22Rv1 (cell line): ENCODE results near the gene KDM3B.
"Not testable (repeated sequence)": the region's sequence is repeated elsewhere in the genome, so short reads cannot be mapped to it uniquely, and the experiment has no call there.

ENCODE experiments used
- H3K27ac ChIP-seq: fragments of 450-650 bp; 2 replicates; pipeline ENCODE4 v1.5.1; 2017
- CTCF ChIP-seq: fragments of 450-650 bp; IDR thresholded peaks from 2 replicates; pipeline ENCODE4 v1.5.1; 2017; ENCODE audit warnings: mild to moderate bottlenecking
- ZFX ChIP-seq: fragments of 450-650 bp; IDR thresholded peaks from 2 replicates; pipeline ENCODE4 v1.6.1; 2017; ENCODE audit warnings: antibody characterized with exemption, borderline replicate concordance

The KDM3B gene

GRCh38 chr5:138410996-138411640 is 58.6 kb downstream of the KDM3B start:
- peak; percentile 73 for TF ChIP-seq CTCF

GRCh38 chr5:138418444-138418843 is 66.0 kb downstream of the KDM3B start:
- H3K27ac ChIP-seq: no peak overlapping the region
- no peak for TF ChIP-seq ZFX
- TF ChIP-seq CTCF: no peak

More at GRCh38 chr5:138410996-138411640, 58.6 kb downstream of the KDM3B start:
- H3K27ac ChIP-seq: not testable (repeated sequence)

- TF ChIP-seq CTCF (no peak), ZFX (no peak)
- H3K27ac ChIP-seq: no peak overlapping the region
Observed at GRCh38 chr5:138425079-138425478, 72.6 kb downstream of the KDM3B start.

GRCh38 chr5:138435943-138436342 is 83.5 kb downstream of the KDM3B start:
- no peak overlapping the region for H3K27ac ChIP-seq
- TF ChIP-seq ZFX (no peak), CTCF (no peak)

GRCh38 chr5:138438003-138438723 is 85.7 kb downstream of the KDM3B start:
- TF ChIP-seq ZFX: no peak
- no peak for TF ChIP-seq CTCF
- H3K27ac ChIP-seq: peak overlapping the region; percentile 29

- H3K27ac ChIP-seq: peak within 1 kb of the TSS; percentile 29
- TF ChIP-seq CTCF (no peak), ZFX (no peak)
Observed at GRCh38 chr5:138438724-138439476, 86.4 kb downstream of the KDM3B start, which contains the start of gene REEP2. Gene REEP2, plus strand, starts transcription at chr5:138439057. Its CDS starts 152 bp downstream, at chr5:138439209.
